Measurements from ENCODE around the gene PAH. TPM values are rescaled to one million over a fixed set of nuclear protein-coding genes. Genes with fewer than 3 reads are reported as not detected.

The PAH gene
- total and polyA plus RNA-seq, 2 of the 13 experiments (the other 11 are each of a cell fraction or from before 2014, with no cell fraction given) = 192 to 451 TPM

- TF ChIP-seq TOPORS (CRISPR knock-in tag; IDR thresholded peaks at IDR 0.05) (peak; percentile 58; the same call in 1 of the 2 replicates), TFDP2 (CRISPR knock-in tag; IDR thresholded peaks at IDR 0.05) (peak; percentile 48; the same call in 1 of the 2 replicates), ZNF138 (CRISPR knock-in tag; IDR thresholded peaks at IDR 0.05; ENCODE audit: low read depth) (0 out of 2 replicates have a peak, but pooled peaks have one; percentile 60), EHMT2 (IDR thresholded peaks at IDR 0.05; ENCODE audit: borderline replicate concordance, low read depth, low read length) (peak; percentile 63; the same call in 1 of the 2 replicates), NR2C2 (CRISPR knock-in tag; IDR thresholded peaks at IDR 0.05; ENCODE audit: borderline replicate concordance) (no peak; the same call in 1 of the 2 replicates), ZFYVE20 (CRISPR knock-in tag; IDR thresholded peaks at IDR 0.05; ENCODE audit: borderline replicate concordance, low read depth) (no peak), MXI1 (IDR thresholded peaks at IDR 0.05; ENCODE audit: borderline replicate concordance, low read depth, low read length) (peak; percentile 31; the same call in 1 of the 3 replicates), POGZ (CRISPR knock-in tag; IDR thresholded peaks at IDR 0.05) (peak; percentile 90), ZNF678 (CRISPR knock-in tag; IDR thresholded peaks at IDR 0.05) (peak; percentile 32; the same call in 1 of the 2 replicates), FOXO1 (CRISPR knock-in tag; IDR thresholded peaks at IDR 0.05) (peak; percentile 75), CTCF (CRISPR knock-in tag; IDR thresholded peaks at IDR 0.05) (no peak), ZNF460 (CRISPR knock-in tag; IDR thresholded peaks at IDR 0.05; ENCODE audit: borderline replicate concordance) (no peak; the same call in 1 of the 2 replicates), PHF8 (CRISPR knock-in tag; IDR thresholded peaks at IDR 0.05) (no peak), GZF1 (CRISPR knock-in tag; IDR thresholded peaks at IDR 0.05) (no peak), SP1 (IDR thresholded peaks at IDR 0.05) (no peak), SP1 (CRISPR knock-in tag; IDR thresholded peaks at IDR 0.05) (no peak), ZBTB8A (CRISPR knock-in tag; IDR thresholded peaks at IDR 0.05; ENCODE audit: borderline replicate concordance, low read depth) (no peak), SALL1 (CRISPR knock-in tag; IDR thresholded peaks at IDR 0.05) (peak; percentile 94), CERS6 (CRISPR knock-in tag; IDR thresholded peaks at IDR 0.05) (no peak)
- TF ChIP-seq, protein P1, sequence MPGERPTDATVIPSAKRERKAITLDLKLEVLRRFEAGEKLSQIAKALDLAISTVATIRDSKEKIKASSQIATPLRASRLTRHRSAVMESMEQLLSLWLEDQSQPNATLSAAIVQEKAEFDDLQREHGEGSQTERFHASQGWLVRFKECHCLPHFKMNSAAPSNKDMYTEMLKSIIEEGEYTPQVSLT (CRISPR knock-in tag; IDR thresholded peaks at IDR 0.05; ENCODE audit: borderline replicate concordance, low read depth) = no peak
- TF ChIP-seq, protein P2, sequence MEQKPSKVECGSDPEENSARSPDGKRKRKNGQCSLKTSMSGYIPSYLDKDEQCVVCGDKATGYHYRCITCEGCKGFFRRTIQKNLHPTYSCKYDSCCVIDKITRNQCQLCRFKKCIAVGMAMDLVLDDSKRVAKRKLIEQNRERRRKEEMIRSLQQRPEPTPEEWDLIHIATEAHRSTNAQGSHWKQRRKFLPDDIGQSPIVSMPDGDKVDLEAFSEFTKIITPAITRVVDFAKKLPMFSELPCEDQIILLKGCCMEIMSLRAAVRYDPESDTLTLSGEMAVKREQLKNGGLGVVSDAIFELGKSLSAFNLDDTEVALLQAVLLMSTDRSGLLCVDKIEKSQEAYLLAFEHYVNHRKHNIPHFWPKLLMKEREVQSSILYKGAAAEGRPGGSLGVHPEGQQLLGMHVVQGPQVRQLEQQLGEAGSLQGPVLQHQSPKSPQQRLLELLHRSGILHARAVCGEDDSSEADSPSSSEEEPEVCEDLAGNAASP (CRISPR knock-in tag; IDR thresholded peaks at IDR 0.05; ENCODE audit: borderline replicate concordance) = peak; percentile 87
- TF ChIP-seq, protein P3, sequence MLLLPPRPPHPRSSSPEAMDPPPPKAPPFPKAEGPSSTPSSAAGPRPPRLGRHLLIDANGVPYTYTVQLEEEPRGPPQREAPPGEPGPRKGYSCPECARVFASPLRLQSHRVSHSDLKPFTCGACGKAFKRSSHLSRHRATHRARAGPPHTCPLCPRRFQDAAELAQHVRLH (CRISPR knock-in tag; IDR thresholded peaks at IDR 0.05; ENCODE audit: borderline replicate concordance, low read depth) = no peak
Measured at GRCh38 chr12:102885043-102885932, 31.8 kb downstream of the PAH start (continued).

All from HepG2 (cell line).